ENCODE results near the gene USH1C.

Gene USH1C

DNA sequence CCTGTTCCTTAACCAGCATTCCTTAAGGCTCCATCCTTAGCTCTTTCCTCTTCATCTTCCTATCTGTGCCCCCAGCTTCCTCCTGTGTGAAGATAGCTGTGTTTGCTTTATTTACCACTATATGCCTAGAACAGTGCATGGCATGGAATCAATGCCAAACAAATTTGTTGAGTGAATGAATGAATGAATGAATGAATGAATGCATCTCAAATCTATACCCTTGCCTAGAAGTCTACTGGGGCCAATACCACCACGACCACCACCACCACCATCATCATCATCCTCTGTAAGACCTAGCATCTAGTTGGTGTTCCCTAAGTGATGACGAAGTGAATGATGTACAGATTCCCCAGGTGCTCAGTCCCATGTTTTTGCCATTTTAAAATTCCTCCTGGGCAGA lies 2.0 kb upstream of the USH1C start:
- no peak for DNase-seq

- no peak for DNase-seq
Measured at GRCh38 chr11:17543574-17544180, 539 bp downstream of the USH1C start.

DNA sequence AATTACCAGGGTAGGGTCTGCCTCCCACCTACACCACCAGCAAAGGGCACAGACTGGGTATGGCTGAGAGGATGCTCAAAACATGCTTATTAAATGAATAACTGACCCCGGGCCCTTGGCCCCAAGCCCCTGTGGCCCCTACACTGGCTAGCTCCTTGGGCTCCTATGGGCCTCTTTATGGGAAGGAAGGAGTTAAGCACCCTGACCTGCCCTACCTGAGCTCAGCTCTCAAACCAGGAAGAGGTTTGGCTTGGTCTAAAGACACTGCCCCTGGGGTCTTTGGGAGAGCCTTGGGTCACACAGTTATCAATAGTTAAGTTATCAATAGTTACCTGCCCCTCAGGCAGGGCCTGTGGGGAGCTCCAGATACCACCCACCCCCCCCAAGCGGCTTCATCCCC lies 1.2 kb downstream of the USH1C start:
- no peak for DNase-seq

GRCh38 chr11:17542249-17542648 lies 2.0 kb downstream of the USH1C start:
- DNase-seq: no peak

DNA sequence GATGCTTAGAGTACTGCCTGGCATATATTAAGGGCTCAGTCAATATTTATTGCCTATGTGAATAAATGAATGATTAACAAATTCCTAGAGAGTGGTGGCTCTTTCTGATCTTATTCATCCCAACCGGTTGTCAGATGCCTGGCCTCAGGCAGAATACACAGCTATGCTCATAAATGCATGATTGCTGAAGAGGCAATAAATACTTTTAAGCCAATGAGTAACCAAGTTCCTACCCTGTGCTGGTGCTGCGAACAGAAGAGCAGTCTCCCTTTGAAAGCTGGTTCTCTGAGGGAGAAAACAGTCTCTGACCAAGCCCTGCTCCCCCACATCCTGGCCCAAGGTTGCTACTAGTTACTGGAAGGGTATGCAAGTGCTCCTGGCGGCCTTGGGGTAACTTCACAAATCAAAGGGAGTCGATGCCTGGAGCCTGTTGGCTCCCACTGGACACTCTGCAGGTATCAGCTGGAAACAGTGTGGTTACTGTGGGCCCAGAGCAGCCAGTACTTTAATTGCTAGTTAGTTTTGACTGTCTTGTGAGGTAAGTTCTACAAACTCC lies 2.8 kb downstream of the USH1C start:
- no peak for DNase-seq

- DNase-seq: no peak
Measured at GRCh38 chr11:17540807-17541206, 3.4 kb downstream of the USH1C start.

GRCh38 chr11:17538731-17539130 lies 5.5 kb downstream of the USH1C start:
- DNase-seq: no peak

DNA sequence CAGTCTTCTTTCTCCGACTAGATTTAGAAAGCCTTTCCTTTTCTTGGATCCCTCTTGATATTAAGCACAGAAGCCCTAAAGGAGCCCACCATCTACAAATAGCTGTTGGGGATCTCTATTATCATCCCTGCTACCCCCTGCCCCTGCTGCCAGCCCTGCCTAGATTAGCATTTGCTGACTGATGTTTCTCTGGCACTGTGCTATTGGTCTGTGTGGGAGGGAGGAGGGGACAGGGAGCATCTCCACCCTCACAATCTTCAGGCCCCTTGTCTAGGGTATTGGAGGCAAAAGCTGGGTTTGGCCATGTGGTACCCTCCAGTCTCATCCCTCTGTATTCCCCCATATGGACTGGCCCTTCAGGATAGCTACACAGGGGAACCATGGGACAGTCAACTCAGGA lies 6.2 kb downstream of the USH1C start:
- DNase-seq: no peak

DNA sequence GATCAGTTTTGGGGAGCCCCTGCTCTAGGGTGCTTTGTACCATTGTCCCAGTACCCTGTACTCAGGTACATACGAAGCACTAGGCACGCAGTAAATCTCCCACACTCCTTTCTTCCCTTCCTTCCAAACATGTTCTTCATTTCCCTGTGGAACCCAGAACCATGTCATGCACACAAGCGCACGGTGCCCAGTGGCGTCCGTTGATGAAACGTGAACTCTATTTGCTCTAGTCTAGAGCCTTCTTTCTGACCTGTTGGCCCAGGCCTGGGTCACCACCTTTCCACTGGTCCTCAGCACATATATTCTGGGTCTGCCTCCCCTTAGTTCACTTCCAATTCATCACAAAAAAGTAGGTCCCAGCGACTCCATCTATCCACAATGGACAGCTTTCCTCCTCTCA lies 7.0 kb downstream of the USH1C start:
- no peak for DNase-seq

GRCh38 chr11:17535488-17535887 lies 8.7 kb downstream of the USH1C start:
- DNase-seq: no peak

DNA sequence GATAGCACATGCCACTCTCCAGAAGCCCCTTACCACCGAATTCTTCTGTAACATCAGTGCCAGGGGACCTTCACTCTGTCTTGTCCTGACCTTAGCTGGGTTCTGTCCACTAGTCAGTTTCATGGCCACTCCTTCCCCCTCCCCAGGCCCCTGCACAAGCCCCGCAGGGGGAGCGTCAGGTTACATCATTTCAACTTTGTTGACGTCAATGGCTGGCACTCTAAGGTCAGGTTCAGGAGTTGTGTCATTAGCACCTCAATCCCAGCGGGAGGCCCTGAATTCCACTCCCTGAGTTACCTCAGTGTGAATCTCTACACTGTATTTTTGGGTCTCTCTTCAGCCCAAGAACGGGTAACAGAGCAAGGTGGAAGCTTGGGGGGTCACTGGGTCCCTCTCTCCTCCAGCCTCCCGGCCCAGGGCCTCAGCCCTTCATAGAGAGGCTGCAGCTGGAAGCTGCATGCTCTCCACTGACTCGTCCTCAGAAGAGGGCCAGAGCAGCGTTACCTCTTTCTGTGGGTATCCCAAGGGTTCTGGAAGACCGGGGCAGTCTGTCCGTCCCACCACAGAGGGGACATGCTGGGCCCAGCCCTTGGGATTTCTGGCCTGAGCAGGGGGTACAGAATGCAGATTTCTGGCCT lies 10.3 kb downstream of the USH1C start:
- DNase-seq: no peak

GRCh38 chr11:17533341-17533740 lies 10.9 kb downstream of the USH1C start:
- DNase-seq: no peak

GRCh38 chr11:17532784-17533183 lies 11.4 kb downstream of the USH1C start:
- no peak for DNase-seq

DNA sequence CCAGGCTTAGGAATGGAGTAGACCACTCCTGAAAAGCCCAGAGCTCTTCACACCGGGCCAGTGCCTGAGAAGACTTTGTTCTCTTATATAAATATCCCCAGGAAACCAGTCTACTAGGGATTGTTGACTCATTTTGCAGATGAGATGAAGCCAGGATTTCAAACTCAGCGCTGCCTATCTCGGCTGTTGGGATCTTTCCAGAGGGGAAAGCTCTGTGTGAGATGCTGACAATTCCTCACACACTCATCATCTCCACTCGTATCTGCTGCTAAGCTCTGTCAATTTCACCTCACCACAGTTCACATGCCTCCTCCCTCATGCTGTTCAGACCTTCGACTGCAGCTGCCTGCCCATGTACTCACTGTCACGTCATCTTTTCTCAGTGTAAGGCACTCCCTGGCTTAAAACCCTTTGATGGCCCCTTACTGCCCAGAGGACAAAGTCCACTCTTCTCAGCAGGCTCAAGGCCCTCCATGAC lies 12.5 kb downstream of the USH1C start:
- no peak for DNase-seq

DNA sequence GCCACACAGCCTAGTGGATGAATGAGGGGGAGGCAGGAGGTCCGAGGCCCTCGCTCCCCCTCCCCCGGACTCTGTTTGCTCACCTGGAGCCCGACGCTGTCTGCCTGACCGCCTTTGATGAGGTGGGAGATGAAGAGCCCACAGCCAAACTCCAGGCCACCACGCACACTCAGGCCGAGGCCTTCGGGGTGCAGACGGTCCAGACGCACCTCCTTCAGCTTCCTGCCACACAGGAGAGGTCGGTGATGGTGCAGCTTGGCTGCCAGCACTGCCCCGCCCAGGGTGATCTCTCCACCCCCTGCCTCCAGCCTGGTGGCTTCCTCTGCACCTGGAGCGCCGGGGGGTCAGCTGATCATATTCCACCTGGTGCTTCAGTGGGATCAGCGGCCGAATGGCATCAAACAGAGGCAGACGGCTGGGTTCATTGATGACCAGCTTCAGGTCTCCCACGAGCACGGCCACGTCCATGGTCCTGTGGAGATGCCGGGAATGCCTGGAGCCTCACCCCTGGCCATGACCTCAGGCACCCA lies 13.1 kb downstream of the USH1C start:
- DNase-seq: no peak

DNA sequence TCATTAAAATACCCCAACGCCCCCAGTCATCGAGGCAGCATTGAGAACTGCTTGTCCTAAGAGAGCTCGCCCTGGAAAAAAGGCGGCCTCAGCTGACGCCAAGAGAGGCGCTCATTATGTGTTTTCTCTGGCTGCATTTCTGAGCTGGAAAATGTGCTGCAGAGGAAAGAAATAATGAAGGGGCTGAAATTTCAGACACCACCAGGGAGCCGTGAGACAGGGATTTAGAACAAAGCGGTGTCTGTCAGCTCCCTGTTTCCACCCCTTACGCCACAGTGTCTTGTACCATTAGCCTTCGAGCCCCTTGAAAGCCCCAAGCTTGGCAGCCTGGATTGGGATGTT lies 14.4 kb downstream of the USH1C start:
- no peak for DNase-seq

- DNase-seq: no peak
Measured at GRCh38 chr11:17528906-17529843, 15.0 kb downstream of the USH1C start.

DNA sequence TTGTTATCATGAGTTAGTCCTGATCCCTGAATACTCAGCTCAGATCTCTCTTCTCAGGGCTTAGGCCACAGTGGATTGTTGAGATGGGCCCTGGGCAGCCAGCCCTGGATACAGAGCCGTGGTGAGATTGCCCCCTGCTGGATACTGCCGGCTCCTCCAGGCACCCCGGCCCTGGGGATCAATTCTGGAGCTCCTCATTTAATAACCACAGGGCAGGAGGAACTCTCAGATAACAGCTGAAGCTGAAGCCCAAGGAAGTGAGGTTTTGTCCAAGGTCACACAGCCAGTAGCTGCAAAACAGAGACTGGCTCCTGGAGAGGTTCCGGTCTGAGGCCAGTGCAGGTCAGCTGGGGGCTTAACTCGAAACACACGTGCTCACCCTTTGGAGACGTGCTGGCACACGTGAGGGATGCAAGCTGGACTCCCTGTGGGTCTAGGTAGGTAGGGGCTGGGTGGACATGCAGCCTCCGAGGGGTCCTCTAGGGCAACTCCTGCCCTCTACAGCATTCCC lies 16.0 kb downstream of the USH1C start:
- DNase-seq: no peak

- DNase-seq: no peak
Measured at GRCh38 chr11:17527628-17527995, 16.6 kb downstream of the USH1C start.

DNA sequence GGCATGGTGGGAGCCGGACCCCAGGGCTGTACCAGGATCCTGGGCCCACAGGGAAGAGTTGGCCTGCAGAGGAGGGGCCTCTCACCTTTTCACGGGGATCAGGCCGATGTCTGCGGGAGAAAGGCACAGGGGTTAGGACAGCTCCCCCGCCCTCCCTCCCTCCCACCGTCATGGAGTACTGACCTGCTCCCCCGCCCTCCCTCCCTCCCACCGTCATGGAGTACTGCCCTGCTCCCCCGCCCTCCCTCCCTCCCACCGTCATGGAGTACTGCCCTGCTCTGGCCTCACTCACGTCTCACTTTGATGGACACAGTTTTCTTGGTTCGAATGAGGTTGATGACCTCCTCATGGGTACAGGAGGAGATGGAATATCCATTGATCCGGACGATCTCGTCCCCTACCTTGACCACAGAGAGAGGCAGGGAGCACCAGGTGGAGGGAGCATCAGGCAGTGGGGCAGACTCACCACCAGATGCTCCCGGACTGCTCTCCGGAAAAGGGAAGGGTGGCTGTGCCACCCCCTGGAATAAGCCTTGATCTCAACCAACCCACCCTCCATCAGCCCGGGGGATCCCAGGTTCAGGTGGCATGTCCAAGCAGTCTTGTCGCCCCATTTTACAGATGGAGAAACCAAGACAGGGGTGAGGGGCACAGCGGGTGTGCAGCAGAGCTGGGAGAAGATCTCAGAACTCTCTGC lies 17.1 kb downstream of the USH1C start:
- no peak for DNase-seq

DNA sequence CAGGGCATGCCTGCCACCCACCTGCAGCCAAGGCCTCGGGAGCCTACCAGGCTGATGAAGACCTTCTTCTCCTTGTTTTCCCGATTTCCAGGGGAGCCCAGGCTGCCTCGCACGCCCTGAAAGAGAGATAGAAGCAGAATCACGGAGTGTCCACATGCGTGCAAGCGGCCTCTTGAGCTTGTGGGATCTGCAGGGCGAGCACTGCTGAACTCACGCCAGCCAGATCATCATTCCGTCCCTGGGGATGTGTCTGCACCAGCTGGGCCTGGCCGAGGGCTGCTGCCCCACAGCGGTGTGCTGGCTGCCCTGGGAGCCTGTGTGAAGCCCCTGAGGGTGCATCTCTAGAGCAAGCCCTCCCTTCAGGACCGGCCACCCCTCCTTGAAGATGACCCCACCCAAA lies 17.9 kb downstream of the USH1C start:
- DNase-seq: no peak

DNA sequence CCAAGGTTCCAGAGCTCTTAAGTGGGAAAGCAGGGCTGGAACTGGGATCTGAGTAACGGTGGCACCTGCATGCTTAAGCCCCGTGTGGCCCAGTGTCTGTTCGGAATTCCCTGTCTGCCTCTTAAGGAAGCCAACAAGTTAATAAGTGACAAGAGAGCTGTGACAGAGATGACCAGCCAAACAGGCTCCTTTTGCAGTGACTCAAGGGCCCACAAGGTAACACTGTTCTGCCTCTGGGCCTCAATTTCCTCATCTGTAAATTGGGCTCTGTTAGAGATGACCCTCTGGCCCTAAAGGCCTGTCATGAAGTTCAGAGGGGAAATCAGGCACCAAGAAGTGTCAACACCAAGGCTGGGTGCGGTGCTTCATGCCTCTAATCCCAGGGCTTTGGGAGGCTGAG lies 18.6 kb downstream of the USH1C start:
- no peak for DNase-seq

GRCh38 chr11:17524221-17524620 lies 20.0 kb downstream of the USH1C start:
- DNase-seq: no peak
